Measurements from ENCODE around the gene AARS2. TPM values are rescaled to one million over a fixed set of nuclear protein-coding genes. Genes with fewer than 3 reads are reported as not detected.

Gene AARS2
- total RNA-seq, 4 donors from 2014 or later, result 5.9 to 15.7 (median 12.8) TPM

DNA sequence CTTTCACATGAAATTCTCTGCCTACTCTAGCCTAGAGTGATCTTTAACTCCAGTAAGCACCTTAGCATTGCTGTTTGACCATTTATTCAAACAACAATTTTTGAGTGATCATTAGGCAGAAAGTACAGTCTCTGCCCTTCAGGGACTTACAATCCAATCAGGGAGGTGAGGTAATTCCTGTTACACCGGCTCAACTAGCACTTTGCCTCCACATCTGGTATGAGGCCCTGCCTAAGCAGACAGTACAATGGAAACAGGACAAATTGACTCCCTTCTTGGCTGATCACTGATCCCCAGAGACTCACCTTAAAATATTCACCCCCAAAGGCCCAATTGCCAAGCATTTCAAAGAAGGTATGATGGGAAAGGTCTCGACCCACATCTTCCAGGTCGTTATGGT, 1.4 kb downstream of the AARS2 start:
- no peak overlapping the region for H3K4me3 ChIP-seq (ENCODE audit: low read depth, poor library complexity, severe bottlenecking)
- intact Hi-C loops (cut with DNase I; ENCODE audit: low total_unique reads), result no loop called here
- WGBS, 2 donors, result 60 to 80% methylated on average over 3 of the region's 3 CpGs
- TF ChIP-seq POLR2A (IDR thresholded peaks at IDR 0.05), result no peak
- TF ChIP-seq, protein P1, sequence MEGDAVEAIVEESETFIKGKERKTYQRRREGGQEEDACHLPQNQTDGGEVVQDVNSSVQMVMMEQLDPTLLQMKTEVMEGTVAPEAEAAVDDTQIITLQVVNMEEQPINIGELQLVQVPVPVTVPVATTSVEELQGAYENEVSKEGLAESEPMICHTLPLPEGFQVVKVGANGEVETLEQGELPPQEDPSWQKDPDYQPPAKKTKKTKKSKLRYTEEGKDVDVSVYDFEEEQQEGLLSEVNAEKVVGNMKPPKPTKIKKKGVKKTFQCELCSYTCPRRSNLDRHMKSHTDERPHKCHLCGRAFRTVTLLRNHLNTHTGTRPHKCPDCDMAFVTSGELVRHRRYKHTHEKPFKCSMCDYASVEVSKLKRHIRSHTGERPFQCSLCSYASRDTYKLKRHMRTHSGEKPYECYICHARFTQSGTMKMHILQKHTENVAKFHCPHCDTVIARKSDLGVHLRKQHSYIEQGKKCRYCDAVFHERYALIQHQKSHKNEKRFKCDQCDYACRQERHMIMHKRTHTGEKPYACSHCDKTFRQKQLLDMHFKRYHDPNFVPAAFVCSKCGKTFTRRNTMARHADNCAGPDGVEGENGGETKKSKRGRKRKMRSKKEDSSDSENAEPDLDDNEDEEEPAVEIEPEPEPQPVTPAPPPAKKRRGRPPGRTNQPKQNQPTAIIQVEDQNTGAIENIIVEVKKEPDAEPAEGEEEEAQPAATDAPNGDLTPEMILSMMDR (IDR thresholded peaks at IDR 0.05), result no peak
- DNase-seq (ENCODE audit: low spot score in 2 of 2), result no peak

DNA sequence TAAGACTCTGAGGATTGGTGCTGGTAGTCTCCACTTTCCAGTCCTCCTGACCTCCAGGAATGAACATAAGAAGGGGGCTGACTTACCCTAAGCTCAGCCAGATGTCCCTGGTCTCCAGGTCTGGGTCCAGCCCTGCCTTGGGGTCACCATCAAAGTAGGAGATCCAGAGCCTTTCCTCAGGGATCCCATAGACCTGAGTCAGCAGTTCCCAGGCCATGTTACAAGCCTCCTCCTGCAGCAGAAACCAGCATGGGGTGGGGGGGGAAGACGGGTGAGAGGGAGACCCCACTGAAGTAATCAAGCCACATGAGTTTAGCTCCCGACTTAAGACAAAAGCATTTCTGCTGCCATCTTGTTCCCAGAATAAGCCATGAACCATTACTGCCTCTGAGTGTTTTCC, 1.8 kb downstream of the AARS2 start:
- intact Hi-C loops (cut with DNase I; ENCODE audit: low total_unique reads), result no loop called here
- no peak for DNase-seq (ENCODE audit: low spot score in 2 of 2)
- WGBS, 2 donors, result 64 to 97% methylated on average over 2 of the region's 2 CpGs
- TF ChIP-seq, protein P1 (IDR thresholded peaks at IDR 0.05), result no peak
- no peak for TF ChIP-seq POLR2A (IDR thresholded peaks at IDR 0.05)
- no peak overlapping the region for H3K4me3 ChIP-seq (ENCODE audit: low read depth, poor library complexity, severe bottlenecking)

DNA sequence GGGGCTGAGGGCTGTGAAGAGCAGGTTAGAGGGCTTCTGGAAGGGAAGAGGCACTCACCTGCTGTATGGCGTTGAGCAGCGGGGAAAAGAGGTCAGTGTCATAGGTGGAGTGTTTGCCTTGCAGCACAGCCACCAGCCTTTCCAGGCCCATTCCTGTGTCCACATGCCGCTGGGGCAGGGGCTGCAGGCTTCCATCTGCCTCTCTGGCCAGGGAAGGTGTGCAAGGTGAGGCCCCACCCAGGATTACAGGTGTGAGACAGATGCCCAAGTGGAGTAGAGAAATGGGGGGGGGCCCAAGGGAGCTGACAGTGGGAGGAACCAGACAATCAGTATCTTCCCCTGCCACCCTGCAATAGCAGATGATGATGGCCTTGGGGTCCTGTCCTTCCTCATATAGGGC, 2.9 kb downstream of the AARS2 start:
- intact Hi-C loops (cut with DNase I; ENCODE audit: low total_unique reads), result no loop called here
- H3K4me3 ChIP-seq (ENCODE audit: low read depth, poor library complexity, severe bottlenecking), result no peak overlapping the region
- TF ChIP-seq, protein P1 (IDR thresholded peaks at IDR 0.05), result no peak
- no peak for TF ChIP-seq POLR2A (IDR thresholded peaks at IDR 0.05)
- DNase-seq (ENCODE audit: low spot score in 2 of 2), result no peak
- 99 to 100% methylated on average over 2 to 3 of the region's 3 CpGs for WGBS, 2 donors

DNA sequence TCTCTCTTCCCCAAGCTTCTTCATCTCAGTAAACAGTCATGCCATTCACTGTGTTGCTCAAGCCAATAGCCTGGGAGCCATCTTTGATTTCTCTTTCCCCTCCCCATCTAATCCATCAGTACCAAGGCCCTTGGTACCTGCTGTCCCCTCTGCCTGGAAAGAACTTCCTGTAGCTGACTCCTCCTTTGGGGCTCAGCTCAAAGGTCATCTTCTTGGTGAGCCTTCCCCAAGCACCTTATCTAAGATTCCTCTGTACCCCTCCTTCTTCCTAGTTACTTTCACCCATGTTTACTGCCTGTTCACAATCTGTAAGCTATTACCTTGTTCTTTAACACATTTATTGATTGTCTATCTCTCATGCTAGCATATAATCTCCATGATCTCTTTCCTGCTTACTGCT, 3.5 kb downstream of the AARS2 start:
- intact Hi-C loops (cut with DNase I; ENCODE audit: low total_unique reads), result no loop called here
- H3K4me3 ChIP-seq (ENCODE audit: low read depth, poor library complexity, severe bottlenecking), result no peak overlapping the region
- TF ChIP-seq POLR2A (IDR thresholded peaks at IDR 0.05), result no peak
- TF ChIP-seq, protein P1 (IDR thresholded peaks at IDR 0.05), result no peak
- no peak for DNase-seq (ENCODE audit: low spot score in 2 of 2)

DNA sequence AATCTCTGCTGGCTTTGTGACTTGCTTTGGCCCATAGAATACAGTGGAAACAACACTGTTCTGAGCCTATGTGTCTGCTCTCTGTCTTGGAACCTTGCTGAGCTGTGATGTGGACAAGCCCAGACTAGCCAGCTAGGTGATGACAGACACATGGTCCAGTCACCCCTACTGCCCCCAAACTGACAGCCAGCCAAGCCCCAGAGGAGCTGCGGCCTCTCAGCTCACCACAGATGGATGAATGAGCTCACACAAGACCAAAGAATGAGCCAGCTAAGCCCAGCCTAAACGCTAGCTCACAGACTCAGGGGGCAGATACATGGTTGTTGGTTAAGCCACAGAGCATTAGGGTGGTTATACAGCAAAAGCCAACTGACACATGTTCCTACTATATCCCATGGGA, 4.1 kb downstream of the AARS2 start:
- DNase-seq (ENCODE audit: low spot score in 2 of 2), result no peak
- WGBS, 2 donors, result 46 to 77% methylated on average over 2 of the region's 2 CpGs
- intact Hi-C loops (cut with DNase I; ENCODE audit: low total_unique reads), result no loop called here

DNA sequence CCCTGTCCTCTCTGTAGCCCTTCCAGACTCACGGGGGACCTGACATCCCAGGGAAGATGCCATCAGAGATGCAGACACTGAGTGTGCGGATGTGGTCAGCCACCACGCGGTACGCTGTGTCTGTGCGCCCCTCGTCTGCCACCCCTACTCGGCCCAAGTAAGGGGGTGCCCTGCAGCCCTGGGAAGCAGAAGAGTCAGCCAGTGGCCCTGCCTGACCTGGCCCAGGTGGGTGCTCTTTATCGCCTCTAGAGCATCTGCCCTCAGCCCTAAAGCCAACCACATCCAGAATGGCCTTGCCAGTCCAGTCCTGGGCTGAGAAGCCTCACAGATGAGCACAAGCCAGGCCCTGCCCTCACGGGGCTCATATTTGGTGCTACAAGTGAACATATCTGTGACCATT, 5.9 kb downstream of the AARS2 start:
- DNase-seq (ENCODE audit: low spot score in 2 of 2), result no peak
- intact Hi-C loops (cut with DNase I; ENCODE audit: low total_unique reads), result no loop called here
- WGBS, 2 donors, result 94 to 97% methylated on average over 10 of the region's 10 CpGs
- no peak for TF ChIP-seq POLR2A (IDR thresholded peaks at IDR 0.05)
- TF ChIP-seq, protein P1 (IDR thresholded peaks at IDR 0.05), result no peak
- no peak overlapping the region for H3K4me3 ChIP-seq (ENCODE audit: low read depth, poor library complexity, severe bottlenecking)

More for the DNA sequence above, 4.1 kb downstream of the AARS2 start:
- H3K4me3 ChIP-seq (ENCODE audit: low read depth, poor library complexity, severe bottlenecking), result no peak overlapping the region
- no peak for TF ChIP-seq POLR2A (IDR thresholded peaks at IDR 0.05)
